Astrocyte of the hippocampus (primary cell): ENCODE results near the gene ARHGEF1.
"Not testable (repeated sequence)": the region's sequence is repeated elsewhere in the genome, so short reads cannot be mapped to it uniquely, and the experiment has no call there.

Experiments
- DNase-seq: peaks from one replicate; pipeline ENCODE4 v3.0.0; 2011; ENCODE audit warnings: low read depth, low spot score

Gene ARHGEF1

GRCh38 chr19:41904118-41904870 lies 21.3 kb downstream of the ARHGEF1 start:
- no peak for DNase-seq

- no peak for DNase-seq
These were observed 22.5 kb downstream of the ARHGEF1 start for GRCh38 chr19:41905273-41906002.

- DNase-seq, result no peak
These were observed 23.3 kb downstream of the ARHGEF1 start for GRCh38 chr19:41906271-41906670.

- DNase-seq, result no peak
These were observed 24.1 kb downstream of the ARHGEF1 start for GRCh38 chr19:41906916-41907680.

GRCh38 chr19:41907994-41908615 lies 25.1 kb downstream of the ARHGEF1 start:
- no peak for DNase-seq

GRCh38 chr19:41908724-41909464 lies 25.9 kb downstream of the ARHGEF1 start:
- no peak for DNase-seq

- DNase-seq, result no peak
These were observed 26.7 kb downstream of the ARHGEF1 start for GRCh38 chr19:41909706-41910105.

- DNase-seq, result no peak
These were observed 27.4 kb downstream of the ARHGEF1 start for GRCh38 chr19:41910240-41910991.

- no peak for DNase-seq
These were observed 28.3 kb downstream of the ARHGEF1 start for GRCh38 chr19:41910992-41911888.

- DNase-seq, result no peak
These were observed 29.1 kb downstream of the ARHGEF1 start for GRCh38 chr19:41911889-41912731.

GRCh38 chr19:41912899-41913537 lies 30.0 kb downstream of the ARHGEF1 start:
- DNase-seq, result no peak

- no peak for DNase-seq
These were observed 30.8 kb downstream of the ARHGEF1 start for GRCh38 chr19:41913538-41914423.

- not testable (repeated sequence) for DNase-seq
These were observed 31.4 kb downstream of the ARHGEF1 start for GRCh38 chr19:41914424-41914834.

- DNase-seq, result no peak
These were observed 32.2 kb downstream of the ARHGEF1 start for GRCh38 chr19:41915021-41915775.

GRCh38 chr19:41915776-41916414 lies 32.9 kb downstream of the ARHGEF1 start:
- no peak for DNase-seq

GRCh38 chr19:41917676-41918075 lies 34.7 kb downstream of the ARHGEF1 start:
- DNase-seq, result no peak
